Esophagus mucosa (tissue), 1 donor: ENCODE results near the gene SFXN3. TPM values are rescaled to one million over a fixed set of nuclear protein-coding genes. Genes with fewer than 3 reads are reported as not detected.

Experiments used
- ATAC-seq: fragments of 200-7000 bp; cut with Tn5 transposase; one replicate; pipeline ENCODE4 v1.9.1; 2020
- total RNA-seq: library from RNA; stranded (reverse); gene quantifications from one replicate; pipeline ENCODE4 v1.2.4, GENCODE V29; 2023
- donor health status: DM: yes; HTN: yes; CAD: no.

The SFXN3 gene
- total RNA-seq: 4.9 TPM

GRCh38 chr10:101031128-101031795 is at the start of gene SFXN3, which contains the start of gene PDZD7:
Gene SFXN3, plus strand, starts transcription at chr10:101031234. Its CDS starts 3,461 bp downstream, at chr10:101034695.
Gene PDZD7, minus strand, starts transcription at chr10:101031129. Its CDS starts 910 bp downstream, at chr10:101030219.
- peak; percentile 89 for ATAC-seq

GRCh38 chr10:100982916-100983830 is 47.9 kb upstream of the SFXN3 start:
- no peak for ATAC-seq

- no peak for ATAC-seq
Measured at GRCh38 chr10:100983868-100984671, 47.0 kb upstream of the SFXN3 start.

GRCh38 chr10:100984672-100985177 is 46.3 kb upstream of the SFXN3 start:
- ATAC-seq: no peak

GRCh38 chr10:100985336-100985735 is 45.7 kb upstream of the SFXN3 start:
- no peak for ATAC-seq

GRCh38 chr10:100986623-100986951 is 44.4 kb upstream of the SFXN3 start:
- ATAC-seq: peak; percentile 5

GRCh38 chr10:100986952-100987684 is 43.9 kb upstream of the SFXN3 start, which contains the start of the genes MRPL43 and TWNK:
Gene MRPL43, minus strand, starts transcription at chr10:100987497. Its CDS starts 54 bp downstream, at chr10:100987443.
Gene TWNK, plus strand, starts transcription at chr10:100987543. Its CDS starts 668 bp downstream, at chr10:100988211.
- peak; percentile 84 for ATAC-seq

- ATAC-seq: no peak
Measured at GRCh38 chr10:100987685-100988049, 43.4 kb upstream of the SFXN3 start.

- ATAC-seq: no peak
Measured at GRCh38 chr10:100988166-100988565, 42.9 kb upstream of the SFXN3 start.

GRCh38 chr10:100989088-100989487 is 41.9 kb upstream of the SFXN3 start:
- ATAC-seq: no peak

GRCh38 chr10:100993986-100994708 is 36.9 kb upstream of the SFXN3 start:
- no peak for ATAC-seq

- no peak for ATAC-seq
Measured at GRCh38 chr10:100995181-100995580, 35.9 kb upstream of the SFXN3 start.

GRCh38 chr10:100996678-100997359 is 34.2 kb upstream of the SFXN3 start:
- ATAC-seq: peak; percentile 25

- ATAC-seq: peak; percentile 60
Measured at GRCh38 chr10:100997360-100998182, 33.5 kb upstream of the SFXN3 start.

- ATAC-seq: peak; percentile 49
Measured at GRCh38 chr10:100998183-100998990, 32.6 kb upstream of the SFXN3 start.

- peak; percentile 61 for ATAC-seq
Measured at GRCh38 chr10:100998991-100999741, 31.9 kb upstream of the SFXN3 start.

- ATAC-seq: peak; percentile 56
Measured at GRCh38 chr10:100999742-101000126, 31.3 kb upstream of the SFXN3 start, which contains the start of gene LZTS2. Gene LZTS2, plus strand, starts transcription at chr10:100999808. Its CDS starts 2,731 bp downstream, at chr10:101002539.
